ENCODE results near the gene WDR31. TPM values are rescaled to one million over a fixed set of nuclear protein-coding genes. Genes with fewer than 3 reads are reported as not detected.

WDR31 gene
- total RNA-seq, 1 donor from 2014 or later = 2.0 TPM

DNA sequence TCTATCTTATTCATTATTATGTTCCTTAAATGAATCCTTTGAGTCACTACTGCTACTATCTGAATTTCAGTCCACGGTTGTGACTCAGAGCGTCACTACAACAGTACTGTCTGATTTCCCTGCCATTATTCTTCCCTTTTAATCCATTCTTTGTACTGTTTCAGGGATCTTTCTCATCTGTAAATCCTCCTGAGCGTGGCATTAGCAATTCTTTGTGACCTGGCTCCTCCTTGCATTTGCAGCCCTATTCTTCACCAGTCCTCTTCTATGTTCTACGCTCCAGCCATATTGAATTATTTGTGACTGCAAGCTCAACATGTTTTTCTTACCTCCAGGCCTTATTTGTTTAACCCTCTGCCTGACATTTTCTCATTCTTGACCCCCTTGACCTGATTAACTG is 58.7 kb downstream of the WDR31 start:
- peaks cover 16% of the 10 kb centered on the region for H3K4me1 ChIP-seq
- H3K4me3 ChIP-seq = no peak overlapping the region
- peaks cover 0 to 90% of the 10 kb centered on the region in 2 donors for H3K36me3 ChIP-seq
- no peaks in the 10 kb centered on the region for H3K9me3 ChIP-seq
- intact Hi-C loops (cut with DNase I) = no loop called here
- no peak overlapping the region for H3K27ac ChIP-seq
- no peaks in the 10 kb centered on the region for H3K27me3 ChIP-seq
- TF ChIP-seq POLR2AphosphoS5 (IDR thresholded peaks at IDR 0.05; ENCODE audit: insufficient read depth in 1 of 2, low read depth in 1 of 2) (no peak), POLR2A (IDR thresholded peaks at IDR 0.05) (no peak)
- TF ChIP-seq, protein P1, sequence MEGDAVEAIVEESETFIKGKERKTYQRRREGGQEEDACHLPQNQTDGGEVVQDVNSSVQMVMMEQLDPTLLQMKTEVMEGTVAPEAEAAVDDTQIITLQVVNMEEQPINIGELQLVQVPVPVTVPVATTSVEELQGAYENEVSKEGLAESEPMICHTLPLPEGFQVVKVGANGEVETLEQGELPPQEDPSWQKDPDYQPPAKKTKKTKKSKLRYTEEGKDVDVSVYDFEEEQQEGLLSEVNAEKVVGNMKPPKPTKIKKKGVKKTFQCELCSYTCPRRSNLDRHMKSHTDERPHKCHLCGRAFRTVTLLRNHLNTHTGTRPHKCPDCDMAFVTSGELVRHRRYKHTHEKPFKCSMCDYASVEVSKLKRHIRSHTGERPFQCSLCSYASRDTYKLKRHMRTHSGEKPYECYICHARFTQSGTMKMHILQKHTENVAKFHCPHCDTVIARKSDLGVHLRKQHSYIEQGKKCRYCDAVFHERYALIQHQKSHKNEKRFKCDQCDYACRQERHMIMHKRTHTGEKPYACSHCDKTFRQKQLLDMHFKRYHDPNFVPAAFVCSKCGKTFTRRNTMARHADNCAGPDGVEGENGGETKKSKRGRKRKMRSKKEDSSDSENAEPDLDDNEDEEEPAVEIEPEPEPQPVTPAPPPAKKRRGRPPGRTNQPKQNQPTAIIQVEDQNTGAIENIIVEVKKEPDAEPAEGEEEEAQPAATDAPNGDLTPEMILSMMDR (IDR thresholded peaks at IDR 0.05) = no peak
- DNase-seq (ENCODE audit: extremely low spot score in 2 of 2) = no peak

DNA sequence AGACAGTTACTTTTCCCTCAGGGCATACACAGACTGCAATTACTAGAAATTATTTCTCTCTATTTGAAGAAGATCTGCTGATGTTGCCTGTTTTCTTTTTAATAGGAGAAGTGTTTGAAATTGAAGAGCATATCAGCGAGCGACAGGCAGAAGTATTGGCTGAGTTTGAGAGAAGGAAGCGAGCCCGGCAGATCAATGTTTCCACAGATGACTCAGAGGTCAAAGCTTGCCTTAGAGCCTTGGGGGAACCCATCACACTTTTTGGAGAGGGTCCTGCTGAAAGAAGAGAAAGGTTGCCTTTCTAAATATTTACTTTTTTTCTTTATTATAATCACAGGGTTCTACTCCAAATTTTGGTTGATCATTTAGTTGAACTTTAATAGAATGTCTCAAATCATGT is 61.2 kb downstream of the WDR31 start:
- no peak for DNase-seq (ENCODE audit: extremely low spot score in 2 of 2)
- H3K27ac ChIP-seq = no peak overlapping the region
- no peaks in the 10 kb centered on the region for H3K27me3 ChIP-seq
- H3K36me3 ChIP-seq = peaks cover 0 to 69% of the 10 kb centered on the region in 2 donors
- no peaks in the 10 kb centered on the region for H3K9me3 ChIP-seq
- no peak for TF ChIP-seq POLR2AphosphoS5 (IDR thresholded peaks at IDR 0.05; ENCODE audit: insufficient read depth in 1 of 2, low read depth in 1 of 2)
- TF ChIP-seq, protein P1 (IDR thresholded peaks at IDR 0.05) = no peak
- no peak for TF ChIP-seq POLR2A (IDR thresholded peaks at IDR 0.05)
- intact Hi-C loops (cut with DNase I) = no loop called here
- H3K4me3 ChIP-seq = no peak overlapping the region
- H3K4me1 ChIP-seq = peaks cover 31% of the 10 kb centered on the region

DNA sequence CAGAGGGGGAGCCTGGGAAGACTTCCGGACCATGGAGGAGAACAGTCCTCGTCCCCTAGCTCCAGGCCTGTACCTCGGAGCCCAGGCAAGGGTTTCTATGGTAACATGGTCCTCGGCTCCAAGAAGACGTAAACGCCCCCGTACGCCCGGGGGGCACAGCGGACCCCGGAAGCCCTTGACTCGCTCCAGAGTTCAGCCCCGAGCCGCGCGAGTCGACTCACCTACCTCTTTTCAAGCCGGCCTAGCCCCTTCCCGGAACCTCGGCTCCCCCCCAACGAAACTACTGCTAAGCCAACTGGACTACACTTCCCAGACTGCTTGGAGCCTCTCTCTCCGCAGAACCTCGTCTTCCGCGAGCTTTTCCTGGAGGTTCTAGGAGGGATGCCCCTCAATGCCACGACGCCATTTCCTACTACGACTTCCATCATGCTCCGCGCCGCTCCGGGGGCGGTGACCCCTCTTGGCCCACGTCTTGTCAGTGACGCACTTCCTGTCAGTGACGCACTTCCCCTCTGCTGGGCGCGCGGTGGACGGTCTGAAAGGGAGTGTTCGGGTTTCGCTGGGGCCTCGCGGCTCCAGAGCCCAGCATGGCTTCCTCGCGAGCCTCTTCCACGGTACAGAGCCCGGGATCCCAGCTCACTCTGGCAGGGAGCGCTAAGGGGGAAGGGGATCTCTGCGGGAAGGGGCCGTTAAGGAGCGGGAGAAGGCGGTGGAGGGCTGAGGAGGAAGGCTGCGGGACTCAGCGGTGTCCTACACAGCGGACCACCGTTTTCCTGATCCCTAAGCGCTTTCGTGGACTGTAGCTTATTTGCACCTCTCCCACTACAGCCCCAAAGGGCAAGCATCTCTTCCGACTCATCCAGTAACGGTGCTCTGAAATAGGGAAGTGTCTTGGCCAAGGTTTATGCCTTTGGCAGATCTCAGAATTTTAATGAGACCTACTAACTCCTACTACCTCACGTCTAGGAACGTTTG is 64.6 kb downstream of the WDR31 start, which contains the start of the genes CDC26 and PRPF4:
Gene CDC26, minus strand, starts transcription at position 416 of the 975 bp plus-strand sequence. CDS start 3,065 bp downstream, outside the sequence.
Gene PRPF4, plus strand, starts transcription at position 502 of the 975 bp plus-strand sequence. Its CDS starts 86 bp downstream, at position 588.
- Histone ChIP-seq H3K27ac (peak within 1 kb of the TSS; percentile 90), H3K9me3 (no peaks in the 10 kb centered on the region), H3K36me3 (peaks cover 0 to 62% of the 10 kb centered on the region in 2 donors), H3K4me1 (peaks cover 31% of the 10 kb centered on the region), H3K4me3 (peak within 1 kb of the TSS; percentile 89 to 91), H3K27me3 (no peaks in the 10 kb centered on the region)
- DNase-seq (ENCODE audit: extremely low spot score in 2 of 2) = peak; percentile 99
- TF ChIP-seq, protein P1 (IDR thresholded peaks at IDR 0.05) = no peak
- TF ChIP-seq POLR2A (IDR thresholded peaks at IDR 0.05) = peak in 1 of 2 donors; percentile 94
- peak; percentile 99 to 100 for TF ChIP-seq POLR2AphosphoS5 (IDR thresholded peaks at IDR 0.05; ENCODE audit: insufficient read depth in 1 of 2, low read depth in 1 of 2)
- intact Hi-C loops (cut with DNase I) = no loop called here

DNA sequence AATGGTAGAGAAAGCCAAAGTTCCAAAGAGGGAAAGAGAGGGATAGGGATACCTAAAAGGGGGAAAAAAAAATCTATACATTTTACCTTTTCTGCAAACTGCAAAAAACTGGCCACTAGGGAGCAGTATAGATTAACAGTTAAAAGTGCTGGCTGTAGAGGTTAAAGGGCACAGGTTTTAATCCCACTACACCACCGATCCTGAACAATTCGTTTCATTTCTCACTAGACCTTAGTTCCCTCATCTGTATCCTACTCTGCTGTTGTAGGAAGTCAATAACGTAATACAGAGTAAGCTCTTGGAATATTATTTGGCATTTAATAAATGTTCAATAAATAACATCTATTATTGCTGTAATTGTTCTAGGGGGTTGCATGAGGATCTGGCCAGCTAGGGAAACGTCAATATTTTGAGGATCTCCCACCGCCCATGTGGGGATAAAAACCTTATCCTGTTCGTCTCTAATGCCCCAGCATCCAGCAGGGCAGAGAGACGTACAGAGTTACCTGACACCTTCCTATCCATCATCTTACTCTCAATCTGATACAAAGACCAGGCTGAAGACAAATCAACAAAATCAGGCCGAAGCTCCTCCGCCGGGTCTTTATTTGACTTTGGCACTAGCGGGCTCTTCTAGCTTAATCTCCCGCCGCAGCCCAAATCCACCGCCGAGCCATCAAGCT is 65.5 kb downstream of the WDR31 start:
- Histone ChIP-seq H3K36me3 (peaks cover 0 to 62% of the 10 kb centered on the region in 2 donors), H3K9me3 (no peaks in the 10 kb centered on the region), H3K27me3 (no peaks in the 10 kb centered on the region), H3K27ac (peak overlapping the region; percentile 90), H3K4me3 (peak overlapping the region; percentile 89 to 91), H3K4me1 (peaks cover 31% of the 10 kb centered on the region)
- no peak for DNase-seq (ENCODE audit: extremely low spot score in 2 of 2)
- intact Hi-C loops (cut with DNase I) = no loop called here
- TF ChIP-seq POLR2AphosphoS5 (IDR thresholded peaks at IDR 0.05; ENCODE audit: insufficient read depth in 1 of 2, low read depth in 1 of 2) (peak in 1 of 2 donors; percentile 50), POLR2A (IDR thresholded peaks at IDR 0.05) (no peak)
- TF ChIP-seq, protein P1 (IDR thresholded peaks at IDR 0.05) = peak; percentile 58 to 59 (median 59)

Measured in vagina (tissue), 2 donors.